ENCODE data around the gene PRPH2.

The PRPH2 gene

DNA sequence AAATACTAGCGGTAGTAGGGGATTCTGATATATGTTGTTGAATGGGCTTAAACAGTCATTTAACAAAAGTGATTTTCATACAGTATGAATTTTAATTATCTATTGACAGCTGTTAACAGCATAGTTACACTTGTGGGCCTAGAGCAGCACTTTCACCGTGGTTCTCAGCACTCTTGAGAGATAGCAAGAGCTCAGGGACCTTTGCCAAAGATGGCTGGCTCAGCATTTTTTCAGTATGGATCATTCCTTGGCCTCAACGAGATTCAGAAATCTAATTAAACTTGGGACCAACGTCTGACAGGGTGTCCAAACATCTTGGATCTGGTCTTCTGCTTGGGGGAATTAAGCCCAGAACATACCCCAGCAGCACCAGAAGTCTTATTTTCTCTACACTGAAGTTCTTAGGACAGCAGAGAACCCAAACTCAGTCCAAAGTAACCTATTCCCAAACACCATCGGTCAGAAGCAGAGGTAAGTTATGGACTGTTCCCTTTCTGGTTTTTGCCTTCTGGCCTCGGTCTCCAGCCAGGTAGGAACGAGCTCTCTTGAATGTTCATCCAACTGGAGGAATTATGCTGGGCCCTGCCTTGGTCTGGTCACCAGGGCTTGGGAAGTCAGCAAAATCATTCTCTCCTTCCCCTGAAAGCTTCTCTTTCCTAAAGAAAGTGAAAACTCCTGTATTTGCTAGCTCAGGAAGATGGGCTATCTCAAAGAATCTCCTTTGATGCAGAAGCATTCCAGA, 25.7 kb downstream of the PRPH2 start:
- DNase-seq: no peak

- no peak for DNase-seq
Observed at GRCh38 chr6:42694586-42694985, 27.8 kb downstream of the PRPH2 start.

GRCh38 chr6:42693725-42694323, 28.6 kb downstream of the PRPH2 start:
- DNase-seq: peak; percentile 27

GRCh38 chr6:42692137-42692911, 30.1 kb downstream of the PRPH2 start:
- DNase-seq: no peak

- DNase-seq: no peak
Observed at GRCh38 chr6:42690872-42691271, 31.5 kb downstream of the PRPH2 start.

- DNase-seq: no peak
Observed at GRCh38 chr6:42690151-42690702, 32.2 kb downstream of the PRPH2 start.

DNA sequence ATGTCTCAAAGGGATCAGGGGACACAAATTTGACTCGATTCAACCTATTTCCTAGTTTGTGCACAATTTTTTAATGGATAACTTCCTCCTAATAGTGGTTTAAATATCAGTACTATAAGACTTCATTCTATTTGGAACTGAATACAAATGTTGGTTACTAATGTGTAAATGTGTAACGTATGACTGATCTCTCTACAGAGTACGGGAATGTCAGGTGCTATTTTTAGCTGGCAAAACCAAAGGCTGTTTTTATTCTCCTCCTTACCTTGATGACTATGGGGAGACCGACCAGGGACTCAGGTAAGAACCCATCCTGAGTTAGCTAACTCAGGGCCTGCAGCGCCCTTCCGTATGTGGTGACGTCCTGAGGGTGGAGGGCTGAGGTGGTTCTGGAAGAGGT, 33.0 kb downstream of the PRPH2 start:
- no peak for DNase-seq

GRCh38 chr6:42688281-42688680, 34.1 kb downstream of the PRPH2 start:
- no peak for DNase-seq

GRCh38 chr6:42679358-42679757, 43.0 kb downstream of the PRPH2 start:
- no peak for DNase-seq

- no peak for DNase-seq
Observed at GRCh38 chr6:42674780-42675179, 47.6 kb downstream of the PRPH2 start.

DNA sequence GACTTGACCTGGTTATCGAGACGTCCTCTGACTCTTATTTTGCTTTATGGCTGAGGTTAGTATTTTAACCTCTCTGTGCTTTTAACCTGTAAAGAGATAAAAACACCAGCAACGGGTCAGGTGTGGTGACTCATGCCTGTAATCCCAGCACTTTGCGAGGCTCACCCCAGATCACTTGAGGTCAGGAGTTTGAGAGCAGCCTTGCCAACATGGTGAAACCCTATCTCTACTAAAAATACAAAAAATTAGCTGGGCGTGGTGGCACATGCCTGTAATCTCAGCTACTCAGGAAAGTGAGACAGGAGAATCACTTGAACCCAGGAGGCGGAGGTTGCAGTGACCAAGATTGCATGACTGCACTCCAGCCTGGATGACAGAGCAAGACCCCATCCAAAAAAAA, 48.0 kb downstream of the PRPH2 start:
- DNase-seq: peak; percentile 63

DNA sequence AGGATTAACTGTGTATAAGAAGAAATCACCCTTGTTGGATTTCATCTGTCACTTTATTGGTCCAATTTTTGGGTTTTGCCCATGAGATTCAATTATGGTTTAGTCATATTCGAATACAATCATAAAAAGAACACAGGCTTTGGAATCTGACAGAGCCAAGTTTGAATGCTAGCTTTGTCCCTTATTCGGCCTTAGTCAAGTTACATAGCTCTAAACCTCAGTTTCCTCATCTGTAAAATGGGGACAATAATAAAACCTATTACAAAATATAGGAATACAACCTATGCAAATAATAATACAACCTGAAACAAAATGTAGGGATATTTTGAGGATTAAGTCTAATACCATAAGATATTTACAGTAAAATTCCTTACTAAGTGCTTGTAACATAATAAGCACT, 57.7 kb downstream of the PRPH2 start:
- DNase-seq: no peak

- DNase-seq: peak; percentile 88
Observed at GRCh38 chr6:42661540-42662153, 60.8 kb downstream of the PRPH2 start.

DNA sequence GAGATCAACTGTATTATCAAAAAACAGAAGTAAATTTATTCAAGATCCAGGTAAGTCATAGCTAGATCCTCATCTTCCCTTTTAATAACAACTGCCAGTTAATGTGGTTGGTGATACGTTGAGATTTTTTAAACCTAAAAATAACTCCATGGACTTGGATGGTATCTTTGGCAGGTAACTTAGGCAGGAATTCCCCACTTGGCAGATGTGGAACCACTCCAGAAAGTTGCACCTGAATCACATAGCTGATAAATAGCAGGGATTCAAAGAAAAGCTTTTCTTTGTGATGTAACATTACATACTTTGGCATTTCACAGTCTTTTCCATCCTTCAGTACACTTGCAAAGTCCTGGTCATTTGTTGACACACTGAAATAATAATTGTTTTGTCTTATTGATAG, 62.6 kb downstream of the PRPH2 start:
- no peak for DNase-seq

GRCh38 chr6:42653851-42654250, 68.5 kb downstream of the PRPH2 start:
- DNase-seq: no peak

DNA sequence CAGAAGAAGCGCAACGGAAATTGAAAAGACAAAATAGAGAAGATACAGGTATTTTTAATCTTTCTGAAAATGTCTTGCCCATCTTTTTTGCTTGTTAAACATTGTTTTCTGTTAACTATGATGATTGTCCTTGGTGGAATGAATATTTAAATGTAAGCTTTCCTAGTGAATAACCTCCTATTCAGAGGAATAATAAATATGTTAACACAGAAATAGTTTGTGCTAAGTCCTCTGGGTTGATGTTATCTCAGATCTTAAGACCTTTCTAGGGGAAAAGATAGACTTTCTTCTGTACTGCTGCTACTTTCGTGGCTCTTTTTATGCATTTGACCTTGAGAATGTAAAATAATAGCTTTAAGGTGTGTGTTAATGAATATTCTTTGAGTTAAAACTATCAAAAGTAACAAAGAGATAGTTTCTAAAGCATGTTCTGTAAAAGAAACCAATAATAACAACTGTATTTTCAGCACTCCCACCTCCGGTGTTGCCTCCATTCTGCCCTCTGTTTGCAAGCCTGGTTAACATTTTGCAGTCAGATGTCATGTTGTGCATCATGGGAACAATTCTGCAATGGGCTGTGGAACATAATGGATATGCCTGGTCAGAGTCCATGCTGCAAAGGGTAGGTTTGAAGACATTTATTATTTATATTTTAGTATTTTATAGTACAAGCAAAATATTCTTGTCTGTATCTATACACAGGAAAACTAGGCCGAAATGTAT, 70.2 kb downstream of the PRPH2 start:
- no peak for DNase-seq

All from hematopoietic multipotent progenitor cell treated with erythropoietin and hydrocortisone succinate and interleukin-3 and kit ligand, for 4 days (in vitro differentiated cells).